Skeletal muscle tissue (tissue), 4 donors: ENCODE measurements around the gene UBAC2. TPM values are rescaled to one million over a fixed set of nuclear protein-coding genes. Genes with fewer than 3 reads are reported as not detected.

Experiments used
- H3K27ac ChIP-seq: one replicate; pipeline ENCODE4 v1.7.0; 2013; ENCODE audit warnings: mild to moderate bottlenecking, low read depth, low read length, inconsistent platforms
- H3K27me3 ChIP-seq, 3 donors: one replicate each; pipeline ENCODE4 v1.7.0; 2013; ENCODE audit warnings: low read length in 3 of 3; ENCODE audit not compliant: control insufficient read depth in 3 of 3, insufficient read depth in 3 of 3
- H3K36me3 ChIP-seq, 3 donors: one replicate each; pipeline ENCODE4 v1.7.0; 2013; ENCODE audit warnings: low read length in 3 of 3; ENCODE audit not compliant: control insufficient read depth in 3 of 3, insufficient read depth in 3 of 3
- H3K4me1 ChIP-seq, 3 donors: one replicate each; pipeline ENCODE4 v1.7.0; 2013; ENCODE audit warnings: low read length in 3 of 3, mild to moderate bottlenecking in 3 of 3; ENCODE audit not compliant: control insufficient read depth in 3 of 3, insufficient read depth in 3 of 3
- H3K4me3 ChIP-seq, 3 donors: one replicate each; pipeline ENCODE4 v1.7.0; 2013; ENCODE audit warnings: low read length in 3 of 3
- H3K9ac ChIP-seq, 3 donors: one replicate each; pipeline ENCODE4 v1.7.0; 2013; ENCODE audit warnings: low read length in 3 of 3, mild to moderate bottlenecking in 3 of 3, moderate library complexity in 2 of 3, low read depth in 1 of 3
- H3K9me3 ChIP-seq, 3 donors: one replicate each; pipeline ENCODE4 v1.7.0; 2013; ENCODE audit warnings: low read length in 3 of 3; ENCODE audit not compliant: control insufficient read depth in 3 of 3
- total RNA-seq: library from RNA; depleted of rRNA; stranded (reverse); fragments of >200 nt; gene quantifications from one replicate; pipeline ENCODE4 v1.2.3, GENCODE V29; 2014
- donor health status: Osteomylitis.

UBAC2 gene
- total RNA-seq, 1 donor from 2014 or later = 100 TPM

DNA sequence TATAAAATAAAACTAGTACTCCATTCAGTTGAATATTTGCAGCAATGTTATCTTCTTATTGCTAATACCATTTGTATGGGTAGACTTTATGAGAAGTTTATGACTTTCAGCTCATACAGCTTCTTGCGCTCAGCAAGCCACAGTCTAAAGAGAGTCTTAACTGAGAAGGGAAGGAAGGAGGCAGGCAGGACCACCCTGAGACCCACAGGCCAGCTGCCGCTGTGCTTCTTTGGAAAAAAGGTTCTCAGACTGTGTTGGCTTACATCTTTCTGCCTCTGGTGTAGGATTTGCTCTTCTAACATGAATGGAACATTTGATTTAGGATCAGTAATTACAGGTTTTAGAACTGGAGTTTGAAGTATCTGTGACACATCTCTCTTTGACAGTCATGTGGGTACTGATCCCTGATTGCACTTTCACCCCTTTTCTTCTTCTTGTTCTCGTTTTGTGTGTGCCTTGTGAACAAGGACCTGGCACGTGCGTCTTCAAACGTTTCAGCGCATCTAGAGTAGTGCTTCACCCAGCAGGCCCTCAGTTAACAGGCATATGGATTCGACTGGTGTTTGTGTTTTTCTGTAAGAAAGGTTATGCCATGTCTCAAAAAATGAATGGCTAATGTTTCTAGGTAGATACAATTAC lies 64.6 kb downstream of the UBAC2 start:
- Histone ChIP-seq H3K4me1 (peaks cover 17 to 34% (median 28%) of the 10 kb centered on the region in 3 donors), H3K9ac (peak overlapping the region in 1 of 3 donors; percentile 10), H3K27me3 (no peaks in the 10 kb centered on the region), H3K36me3 (no peaks in the 10 kb centered on the region), H3K4me3 (no peak overlapping the region), H3K9me3 (no peaks in the 10 kb centered on the region), H3K27ac (no peak overlapping the region)

DNA sequence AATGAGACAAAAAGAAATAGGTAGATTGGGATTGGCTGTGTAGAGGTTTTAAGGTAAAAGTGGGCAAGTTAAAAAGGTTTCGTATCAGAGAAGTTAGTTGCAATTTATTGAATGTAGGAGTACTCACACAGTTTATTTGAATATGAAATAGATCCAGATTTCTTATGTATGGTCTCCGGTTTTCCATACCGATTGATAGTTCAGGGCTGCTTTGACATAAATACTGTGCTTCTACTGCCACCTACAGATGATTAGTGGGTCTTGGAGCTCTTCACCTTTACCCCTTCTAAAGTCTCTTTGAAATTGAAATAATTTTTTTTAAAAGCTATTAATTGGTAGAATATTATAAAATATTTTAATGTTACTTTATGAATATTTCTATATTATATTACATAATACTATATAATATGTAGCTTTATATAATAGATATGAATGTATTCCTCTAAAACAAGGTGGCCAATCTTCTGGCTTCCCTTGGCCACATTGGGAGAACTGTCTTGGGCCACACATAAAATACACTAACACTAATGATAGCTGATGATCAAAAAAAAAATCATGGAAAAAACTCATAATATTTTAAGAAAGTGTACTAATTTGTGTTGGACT lies 65.3 kb downstream of the UBAC2 start:
- Histone ChIP-seq H3K4me3 (no peak overlapping the region), H3K9me3 (no peaks in the 10 kb centered on the region), H3K27ac (no peak overlapping the region), H3K9ac (no peak overlapping the region), H3K4me1 (peaks cover 17 to 33% (median 28%) of the 10 kb centered on the region in 3 donors), H3K36me3 (no peaks in the 10 kb centered on the region), H3K27me3 (no peaks in the 10 kb centered on the region)

DNA sequence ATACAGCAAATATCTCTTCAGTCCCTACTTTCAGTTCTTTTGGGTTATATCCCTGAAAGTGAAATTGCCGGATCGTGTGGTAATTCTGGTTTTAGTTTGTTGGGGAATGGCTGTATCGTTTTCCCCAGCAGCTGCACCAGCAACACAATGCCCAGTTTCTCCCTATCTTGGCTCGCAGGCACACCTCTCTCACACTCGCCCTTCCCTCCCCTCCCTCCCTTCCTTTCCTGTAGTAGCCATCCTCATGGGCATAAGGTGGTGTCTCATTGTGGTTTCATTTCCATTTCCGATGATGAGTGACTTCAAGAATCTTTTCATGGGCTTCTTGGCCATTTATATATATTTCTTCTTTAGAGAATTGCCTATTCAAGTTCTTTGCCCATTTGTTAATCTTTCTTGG lies 66.2 kb downstream of the UBAC2 start:
- H3K36me3 ChIP-seq = no peaks in the 10 kb centered on the region
- H3K4me1 ChIP-seq = peaks cover 16 to 33% (median 28%) of the 10 kb centered on the region in 3 donors

DNA sequence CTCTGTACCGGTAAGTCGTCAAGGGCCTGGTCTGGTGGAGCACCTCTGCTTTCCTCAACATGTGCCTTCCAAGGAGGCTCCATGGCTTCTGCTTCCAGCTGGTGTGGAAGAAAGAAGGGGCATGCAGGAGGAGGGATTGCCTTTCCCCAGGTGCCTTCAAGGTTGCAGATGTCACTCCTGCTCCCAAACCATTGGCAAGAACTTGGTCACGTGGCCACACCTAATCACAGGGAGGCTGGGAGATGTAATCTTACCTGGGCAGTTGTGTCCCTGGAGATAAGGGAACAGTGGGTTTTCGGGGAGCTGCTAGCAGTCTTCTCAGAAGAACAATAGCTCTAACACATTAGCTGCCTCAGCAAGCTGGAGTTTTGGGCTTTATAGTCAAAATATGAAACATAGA lies 67.3 kb downstream of the UBAC2 start:
- peaks cover 2 to 5% (median 4%) of the 10 kb centered on the region in 3 donors for H3K9me3 ChIP-seq

More for the DNA sequence above, 66.2 kb downstream of the UBAC2 start:
- Histone ChIP-seq H3K4me3 (no peak overlapping the region), H3K27ac (no peak overlapping the region), H3K9me3 (no peaks in the 10 kb centered on the region), H3K27me3 (no peaks in the 10 kb centered on the region), H3K9ac (no peak overlapping the region)

DNA sequence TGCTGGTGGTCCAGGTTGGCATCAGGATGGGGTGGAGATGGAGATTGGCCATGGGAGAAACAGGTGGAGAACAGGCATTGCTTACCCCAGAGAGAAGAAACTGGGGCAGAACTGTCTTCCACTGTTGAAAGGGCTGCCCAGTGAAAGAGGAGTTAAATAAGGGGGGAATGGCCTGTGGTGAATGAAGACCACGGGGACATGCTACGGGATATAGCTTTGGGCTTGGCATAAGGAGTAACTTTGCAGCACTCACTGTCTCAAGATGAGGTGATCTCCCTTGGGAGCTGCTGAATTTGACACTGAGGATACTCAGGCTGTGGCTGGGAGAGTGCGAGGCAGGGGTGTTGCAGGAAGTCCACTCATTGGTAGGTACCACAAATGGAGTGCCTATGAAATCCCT lies 68.2 kb downstream of the UBAC2 start:
- Histone ChIP-seq H3K4me1 (peaks cover 11 to 21% (median 17%) of the 10 kb centered on the region in 3 donors), H3K36me3 (no peaks in the 10 kb centered on the region), H3K4me3 (no peak overlapping the region), H3K9me3 (peaks cover 2 to 5% (median 4%) of the 10 kb centered on the region in 3 donors), H3K27ac (no peak overlapping the region), H3K27me3 (no peaks in the 10 kb centered on the region), H3K9ac (no peak overlapping the region)

More for the DNA sequence above, 67.3 kb downstream of the UBAC2 start:
- no peak overlapping the region for H3K27ac ChIP-seq
- no peak overlapping the region for H3K9ac ChIP-seq
- H3K4me1 ChIP-seq = peaks cover 16 to 30% (median 22%) of the 10 kb centered on the region in 3 donors
- no peak overlapping the region for H3K4me3 ChIP-seq
- H3K27me3 ChIP-seq = no peaks in the 10 kb centered on the region
- H3K36me3 ChIP-seq = no peaks in the 10 kb centered on the region

DNA sequence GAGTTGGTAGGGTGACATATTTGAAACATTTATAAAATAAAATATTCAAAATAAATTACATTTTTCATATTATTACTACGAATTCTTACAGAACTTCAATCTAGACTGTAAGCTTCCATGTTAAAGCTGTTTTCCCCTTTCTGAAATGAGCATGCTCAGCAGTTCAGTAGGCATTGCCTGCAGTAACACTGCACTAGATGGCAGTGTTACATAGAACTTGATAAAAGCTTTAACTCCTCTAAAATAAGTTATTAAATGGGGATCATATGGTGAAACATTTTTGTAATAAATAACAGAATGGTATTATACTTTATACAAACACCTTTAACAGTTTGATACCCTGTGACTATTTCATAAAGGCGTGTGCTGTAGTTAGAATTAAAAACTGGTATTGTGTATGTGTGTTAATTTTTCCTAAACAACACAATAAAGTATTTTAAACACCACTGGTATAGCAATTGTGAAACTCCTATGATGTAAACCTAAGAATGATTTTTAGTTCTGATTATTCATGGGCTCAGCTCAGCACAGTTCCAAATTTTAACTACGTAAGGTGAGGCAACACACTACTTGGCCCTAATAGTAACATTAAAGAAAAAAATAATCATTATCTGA lies 69.1 kb downstream of the UBAC2 start:
- Histone ChIP-seq H3K27me3 (no peaks in the 10 kb centered on the region), H3K9ac (no peak overlapping the region), H3K36me3 (no peaks in the 10 kb centered on the region), H3K4me3 (no peak overlapping the region), H3K27ac (no peak overlapping the region), H3K4me1 (peaks cover 3 to 12% (median 8%) of the 10 kb centered on the region in 3 donors), H3K9me3 (peaks cover 2 to 5% (median 4%) of the 10 kb centered on the region in 3 donors)

DNA sequence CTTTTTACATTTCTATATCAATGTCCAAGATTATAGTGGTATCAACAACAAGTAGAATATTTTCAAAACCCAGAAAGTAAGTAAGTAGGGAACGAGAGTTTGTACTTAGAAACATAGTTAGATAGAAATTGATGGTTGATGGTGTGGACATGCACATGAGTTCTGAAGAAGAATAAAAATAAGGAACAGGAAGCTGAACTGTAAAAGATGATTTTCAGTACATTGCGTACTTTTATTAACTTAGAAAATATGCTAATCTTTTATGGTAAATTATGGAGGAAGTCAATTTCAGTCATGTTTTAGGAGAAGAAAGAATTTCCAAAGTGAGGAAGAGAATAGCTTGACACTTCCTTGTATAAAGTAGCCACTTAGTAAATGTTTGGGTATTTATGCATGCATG lies 69.9 kb downstream of the UBAC2 start:
- Histone ChIP-seq H3K27ac (no peak overlapping the region), H3K27me3 (no peaks in the 10 kb centered on the region), H3K4me3 (no peak overlapping the region)

DNA sequence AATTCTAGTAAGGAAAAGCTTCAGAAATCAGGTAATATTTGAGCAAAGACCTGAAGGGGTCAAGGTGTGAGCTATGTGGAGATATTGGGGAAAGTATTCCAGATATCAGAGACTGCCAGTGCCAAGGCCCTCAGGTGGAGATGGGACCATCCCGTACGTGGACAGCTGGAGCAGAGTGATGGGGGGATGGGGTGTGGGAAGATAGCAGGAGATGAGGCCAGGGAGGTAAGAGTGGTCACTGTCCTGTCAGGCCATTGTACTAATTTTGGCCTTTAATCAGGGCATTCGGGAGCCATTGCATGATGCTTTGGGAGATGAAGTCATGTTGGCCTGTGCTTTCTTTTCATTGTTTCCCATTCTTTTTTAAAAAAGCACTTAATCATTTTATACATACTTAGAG lies 70.6 kb downstream of the UBAC2 start:
- Histone ChIP-seq H3K9me3 (peaks cover 2 to 5% (median 4%) of the 10 kb centered on the region in 3 donors), H3K4me1 (peaks cover 6 to 16% (median 9%) of the 10 kb centered on the region in 3 donors), H3K36me3 (no peaks in the 10 kb centered on the region), H3K4me3 (no peak overlapping the region), H3K27me3 (no peaks in the 10 kb centered on the region), H3K9ac (no peak overlapping the region), H3K27ac (no peak overlapping the region)

More for the DNA sequence above, 69.9 kb downstream of the UBAC2 start:
- no peak overlapping the region for H3K9ac ChIP-seq
- no peaks in the 10 kb centered on the region for H3K36me3 ChIP-seq
- H3K4me1 ChIP-seq = peaks cover 6 to 11% (median 8%) of the 10 kb centered on the region in 3 donors
- peaks cover 2 to 5% (median 4%) of the 10 kb centered on the region in 3 donors for H3K9me3 ChIP-seq

DNA sequence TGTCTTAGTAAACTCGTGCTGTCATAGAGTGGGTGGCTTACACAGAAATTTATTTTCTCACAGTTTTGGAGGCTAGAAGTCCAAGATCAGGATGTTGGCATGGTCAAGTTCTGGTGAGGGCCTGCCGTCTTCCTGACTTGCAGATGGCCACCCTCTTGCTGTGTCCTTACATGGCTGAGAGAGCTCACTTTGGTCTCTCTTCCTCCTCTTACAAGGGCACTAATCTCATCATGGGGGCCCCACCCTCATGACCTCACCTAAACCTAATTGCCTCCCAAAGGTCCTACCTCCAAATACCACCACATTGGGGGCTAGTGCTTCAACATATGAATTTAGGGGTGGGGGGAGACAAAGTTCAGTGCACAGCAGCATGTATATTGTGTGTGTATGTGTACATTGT lies 71.8 kb downstream of the UBAC2 start:
- Histone ChIP-seq H3K36me3 (no peaks in the 10 kb centered on the region), H3K4me3 (no peak overlapping the region), H3K27ac (no peak overlapping the region), H3K9me3 (peaks cover 2 to 5% (median 4%) of the 10 kb centered on the region in 3 donors), H3K9ac (no peak overlapping the region), H3K27me3 (no peaks in the 10 kb centered on the region), H3K4me1 (peaks cover 11 to 22% (median 12%) of the 10 kb centered on the region in 3 donors)

DNA sequence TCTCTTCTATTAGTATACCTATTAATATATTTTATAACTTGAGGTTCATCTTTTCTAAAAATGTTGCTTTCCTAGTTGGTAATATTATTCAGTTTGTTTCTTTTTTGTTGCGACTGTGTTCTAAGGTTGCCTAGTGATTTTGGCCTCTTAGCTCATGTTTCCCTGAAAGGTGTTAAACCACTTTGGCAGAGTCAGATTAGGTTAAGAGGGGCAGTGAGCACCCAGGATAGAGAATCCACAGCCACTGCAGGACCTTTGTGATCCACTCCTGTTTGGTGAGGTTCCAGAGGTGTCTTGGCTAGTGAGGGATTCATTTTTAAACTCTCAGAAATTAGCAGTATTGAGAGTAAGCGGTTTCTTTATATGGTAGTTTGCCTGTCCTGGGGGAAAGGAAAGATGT lies 72.5 kb downstream of the UBAC2 start:
- H3K9ac ChIP-seq = no peak overlapping the region
- no peak overlapping the region for H3K4me3 ChIP-seq
- H3K36me3 ChIP-seq = no peaks in the 10 kb centered on the region
- peaks cover 11 to 22% (median 17%) of the 10 kb centered on the region in 3 donors for H3K4me1 ChIP-seq
- H3K9me3 ChIP-seq = peaks cover 2 to 5% (median 4%) of the 10 kb centered on the region in 3 donors
- H3K27ac ChIP-seq = no peak overlapping the region
- no peaks in the 10 kb centered on the region for H3K27me3 ChIP-seq
